Measurements from ENCODE around the gene MAGED4.
"Not testable (repeated sequence)": the region's sequence is repeated elsewhere in the genome, so short reads cannot be mapped to it uniquely, and the experiment has no call there.

The MAGED4 gene, protein sequence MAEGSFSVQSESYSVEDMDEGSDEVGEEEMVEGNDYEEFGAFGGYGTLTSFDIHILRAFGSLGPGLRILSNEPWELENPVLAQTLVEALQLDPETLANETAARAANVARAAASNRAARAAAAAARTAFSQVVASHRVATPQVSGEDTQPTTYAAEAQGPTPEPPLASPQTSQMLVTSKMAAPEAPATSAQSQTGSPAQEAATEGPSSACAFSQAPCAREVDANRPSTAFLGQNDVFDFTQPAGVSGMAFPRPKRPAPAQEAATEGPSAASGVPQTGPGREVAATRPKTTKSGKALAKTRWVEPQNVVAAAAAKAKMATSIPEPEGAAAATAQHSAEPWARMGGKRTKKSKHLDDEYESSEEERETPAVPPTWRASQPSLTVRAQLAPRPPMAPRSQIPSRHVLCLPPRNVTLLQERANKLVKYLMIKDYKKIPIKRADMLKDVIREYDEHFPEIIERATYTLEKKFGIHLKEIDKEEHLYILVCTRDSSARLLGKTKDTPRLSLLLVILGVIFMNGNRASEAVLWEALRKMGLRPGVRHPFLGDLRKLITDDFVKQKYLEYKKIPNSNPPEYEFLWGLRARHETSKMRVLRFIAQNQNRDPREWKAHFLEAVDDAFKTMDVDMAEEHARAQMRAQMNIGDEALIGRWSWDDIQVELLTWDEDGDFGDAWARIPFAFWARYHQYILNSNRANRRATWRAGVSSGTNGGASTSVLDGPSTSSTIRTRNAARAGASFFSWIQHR

DNA sequence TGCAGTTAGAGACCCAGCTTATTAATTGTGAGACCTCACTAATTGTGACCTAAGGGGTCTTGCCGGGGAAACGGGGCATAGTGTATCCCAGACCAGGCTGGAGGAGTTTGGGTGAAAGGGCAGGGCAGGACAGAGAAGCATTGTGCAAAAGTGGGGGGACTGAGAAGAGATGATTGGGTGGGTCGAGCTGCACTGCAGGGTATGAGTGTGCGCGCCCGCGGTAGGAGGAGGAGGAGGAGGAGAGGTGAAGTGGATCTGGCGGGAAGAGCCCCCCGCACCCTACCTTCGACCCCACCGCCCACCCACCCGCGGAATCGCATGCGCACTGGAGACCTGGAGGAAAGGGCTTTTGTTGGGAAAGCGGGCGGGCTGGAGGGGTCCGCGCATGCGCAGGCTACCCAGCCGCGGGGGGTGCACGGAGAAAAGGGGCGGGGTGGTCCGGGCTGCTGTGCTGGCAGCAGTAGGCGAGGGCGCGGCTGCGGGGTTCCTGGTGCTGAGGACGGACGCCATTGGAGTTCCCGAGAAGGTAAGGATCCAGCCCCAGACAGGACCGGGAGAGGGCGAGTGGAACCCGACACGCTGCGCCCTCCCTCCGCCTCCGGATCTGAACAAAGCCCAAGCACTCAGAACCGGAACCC, at the start of gene MAGED4:
Gene MAGED4, plus strand, starts transcription at position 449 of the 638 bp plus-strand sequence. CDS start 1,035 bp downstream, outside the sequence.
- not testable (repeated sequence) for DNase-seq

DNA sequence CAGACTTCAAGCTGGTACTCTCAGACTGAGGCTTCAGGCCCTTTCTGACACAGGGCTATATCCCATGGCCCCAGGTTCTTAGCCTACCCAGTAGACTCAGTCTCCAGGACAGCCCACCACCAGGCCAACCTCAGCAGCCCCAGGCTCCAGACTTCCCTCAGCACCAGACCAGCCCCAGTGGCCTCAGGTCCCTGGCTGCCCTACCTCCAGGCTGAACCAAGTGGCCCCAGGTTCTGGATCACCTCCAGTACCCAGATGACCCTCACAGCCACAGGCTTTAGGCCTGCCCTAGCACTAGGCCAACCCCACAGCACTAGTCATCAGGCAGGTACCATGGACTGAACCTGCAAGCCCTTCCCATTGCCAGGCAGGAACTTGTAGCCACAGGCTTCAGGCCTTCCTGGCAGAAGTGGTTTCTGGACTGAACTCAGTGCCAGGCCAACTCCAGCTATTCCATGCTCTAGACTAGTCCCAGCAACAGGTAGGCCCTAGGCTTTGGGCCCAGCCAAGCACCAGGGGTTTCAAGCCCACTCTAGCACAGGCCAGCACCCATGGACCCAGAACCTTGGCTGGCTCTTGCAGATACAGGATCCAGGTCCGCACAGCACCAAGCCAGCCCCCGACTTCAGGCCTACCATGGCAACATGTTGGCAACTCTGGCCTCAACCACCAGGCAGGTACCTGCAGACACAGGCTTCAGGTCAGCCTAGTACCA, 45.7 kb upstream of the MAGED4 start:
- no peak for DNase-seq

DNA sequence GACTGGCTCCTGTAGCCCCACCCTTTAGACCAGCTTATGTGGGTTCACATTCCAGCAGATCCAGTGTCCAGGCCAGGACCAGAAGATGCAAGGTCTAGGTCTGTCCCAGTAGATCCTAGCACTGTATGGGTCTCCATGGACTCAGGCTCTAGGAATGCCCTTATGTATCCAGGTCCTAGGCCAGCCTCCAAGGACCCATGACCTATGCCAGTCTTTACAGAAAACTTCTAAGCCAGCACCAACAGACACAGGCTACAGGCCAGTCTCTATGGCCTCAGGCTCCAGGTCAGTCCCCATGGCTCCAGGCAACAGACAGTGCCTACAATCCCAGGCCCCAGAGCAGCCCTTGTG, 45.2 kb upstream of the MAGED4 start:
- no peak for DNase-seq

DNA sequence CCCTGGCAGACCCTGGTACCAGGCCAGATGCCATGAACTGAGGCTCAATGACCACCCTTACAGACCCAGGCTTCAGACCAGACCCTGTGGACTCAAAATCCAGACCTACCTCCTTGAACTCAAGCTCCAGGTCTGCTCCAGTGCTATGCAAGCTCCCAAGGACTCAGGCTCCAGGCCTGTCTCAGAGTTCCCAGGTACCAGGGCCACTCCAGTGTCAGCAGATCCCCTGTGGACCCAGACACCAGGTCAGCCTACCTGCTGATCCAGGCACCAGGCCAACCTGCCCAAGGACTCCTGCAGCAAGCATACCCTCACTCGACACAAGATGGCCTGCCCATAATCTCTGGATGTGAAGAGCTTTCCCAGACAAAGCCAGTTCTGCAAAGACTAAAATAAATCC, 44.7 kb upstream of the MAGED4 start:
- DNase-seq: no peak

DNA sequence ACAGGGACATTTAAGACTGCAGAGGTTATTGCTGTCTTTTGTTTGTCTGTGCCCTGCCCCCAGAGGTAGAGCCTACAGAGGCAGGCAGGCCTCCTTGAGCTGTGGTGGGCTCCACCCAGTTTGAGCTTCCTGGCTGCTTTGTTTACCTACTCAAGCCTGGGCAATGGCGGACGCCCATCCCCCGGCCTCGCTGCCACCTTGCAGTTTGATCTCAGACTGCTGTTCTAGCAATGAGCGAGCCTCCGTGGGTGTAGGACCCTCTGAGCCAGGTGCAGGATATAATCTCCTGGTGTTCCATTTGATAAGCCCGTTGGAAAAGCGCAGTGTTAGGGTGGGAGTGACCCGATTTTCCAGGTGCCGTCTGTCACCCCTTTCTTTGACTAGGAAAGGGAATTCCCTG, 34.0 kb upstream of the MAGED4 start:
- DNase-seq: not testable (repeated sequence)

DNA sequence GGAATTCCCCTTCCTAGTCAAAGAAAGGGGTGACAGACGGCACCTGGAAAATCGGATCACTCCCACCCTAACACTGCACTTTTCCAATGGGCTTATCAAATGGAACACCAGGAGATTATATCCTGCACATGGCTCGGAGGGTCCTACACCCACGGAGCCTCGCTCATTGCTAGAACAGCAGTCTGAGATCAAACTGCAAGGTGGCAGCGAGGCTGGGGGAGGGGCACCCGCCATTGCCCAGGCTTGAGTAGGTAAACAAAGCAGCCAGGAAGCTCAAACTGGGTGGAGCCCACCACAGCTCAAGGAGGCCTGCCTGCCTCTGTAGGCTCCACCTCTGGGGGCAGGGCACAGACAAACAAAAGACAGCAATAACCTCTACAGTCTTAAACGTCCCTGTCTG, 24.5 kb upstream of the MAGED4 start:
- peak; percentile 3 for DNase-seq

- no peak for DNase-seq
These were observed 17.8 kb upstream of the MAGED4 start for GRCh38 chrX:52166840-52167239.

DNA sequence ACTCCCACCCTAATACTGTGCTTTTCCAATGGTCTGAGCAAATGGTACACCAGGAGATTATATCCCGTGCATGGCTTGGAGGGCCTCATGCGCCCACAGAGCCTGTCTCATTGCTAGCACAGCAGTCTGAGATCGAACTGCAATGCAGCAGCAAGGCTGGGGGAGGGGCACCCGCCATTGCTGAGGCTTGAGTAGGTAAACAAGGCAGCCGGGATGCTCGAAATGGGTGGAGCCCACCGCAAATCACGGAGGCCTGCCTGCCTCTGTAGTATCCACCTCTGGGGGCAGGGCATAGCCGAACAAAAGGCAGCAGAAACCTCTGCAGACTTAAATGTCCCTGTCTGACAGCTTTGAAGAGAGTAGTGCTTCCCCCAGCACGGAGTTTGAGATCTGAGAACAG, 13.6 kb upstream of the MAGED4 start:
- not testable (repeated sequence) for DNase-seq

- not testable (repeated sequence) for DNase-seq
These were observed 378 bp downstream of the MAGED4 start for GRCh38 chrX:52185078-52185453.

DNA sequence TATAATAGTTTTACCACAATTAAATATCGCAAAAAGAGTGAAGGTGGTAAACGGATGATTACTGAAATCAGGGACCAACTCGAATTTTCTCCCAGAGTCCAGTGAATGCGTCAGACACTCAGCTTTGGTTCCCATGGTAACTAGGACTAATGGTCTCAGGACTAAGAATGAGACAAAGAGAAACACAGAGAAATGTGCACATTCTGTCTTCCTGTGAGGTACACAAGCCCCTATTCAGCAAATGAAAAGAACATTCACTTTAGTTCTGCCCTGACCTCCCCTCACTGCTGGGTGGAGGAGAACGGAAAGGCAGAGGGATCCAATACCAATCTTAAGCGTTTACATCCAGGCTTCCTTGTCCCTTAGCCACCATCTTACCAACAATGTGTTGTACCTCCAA, 26.7 kb downstream of the MAGED4 start:
- DNase-seq: not testable (repeated sequence)

DNA sequence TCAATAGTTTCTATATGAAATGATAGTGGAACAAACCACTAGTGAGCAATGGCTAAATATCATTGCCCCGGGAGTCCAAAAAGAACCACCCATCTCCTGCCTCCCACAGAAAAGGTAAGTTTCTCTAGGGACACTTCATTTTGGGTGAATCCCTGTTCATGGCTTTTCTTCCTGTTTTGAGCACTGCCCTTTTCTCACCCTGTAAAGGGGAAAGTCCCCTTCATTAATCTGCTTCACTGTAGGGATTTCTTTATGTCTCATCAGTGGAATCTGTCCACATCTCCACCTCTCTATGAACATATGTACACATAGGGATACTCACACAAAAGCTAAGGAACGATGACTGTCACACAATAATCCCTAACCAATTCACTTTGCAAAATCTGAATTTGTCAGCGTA, 28.6 kb downstream of the MAGED4 start:
- DNase-seq: no peak

DNA sequence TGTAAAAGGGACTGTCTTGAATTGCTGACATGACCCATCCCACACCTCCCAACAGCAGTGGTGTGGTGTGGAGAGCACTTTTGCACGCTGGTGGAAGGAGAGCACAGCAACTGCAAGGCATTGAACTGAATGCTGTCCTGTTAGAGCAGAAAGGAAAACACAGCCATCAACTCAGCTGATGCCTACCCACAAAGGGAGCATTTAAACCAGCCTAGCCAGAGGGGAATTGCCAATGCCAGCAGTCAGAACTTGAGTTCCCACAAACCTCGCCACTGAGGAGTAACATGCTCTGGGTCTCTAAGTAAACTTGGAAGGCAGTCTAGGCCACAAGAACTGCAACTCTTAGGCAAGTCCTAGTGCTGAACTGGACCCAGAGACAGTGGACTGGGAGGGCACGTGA, 31.9 kb downstream of the MAGED4 start:
- DNase-seq: no peak

DNA sequence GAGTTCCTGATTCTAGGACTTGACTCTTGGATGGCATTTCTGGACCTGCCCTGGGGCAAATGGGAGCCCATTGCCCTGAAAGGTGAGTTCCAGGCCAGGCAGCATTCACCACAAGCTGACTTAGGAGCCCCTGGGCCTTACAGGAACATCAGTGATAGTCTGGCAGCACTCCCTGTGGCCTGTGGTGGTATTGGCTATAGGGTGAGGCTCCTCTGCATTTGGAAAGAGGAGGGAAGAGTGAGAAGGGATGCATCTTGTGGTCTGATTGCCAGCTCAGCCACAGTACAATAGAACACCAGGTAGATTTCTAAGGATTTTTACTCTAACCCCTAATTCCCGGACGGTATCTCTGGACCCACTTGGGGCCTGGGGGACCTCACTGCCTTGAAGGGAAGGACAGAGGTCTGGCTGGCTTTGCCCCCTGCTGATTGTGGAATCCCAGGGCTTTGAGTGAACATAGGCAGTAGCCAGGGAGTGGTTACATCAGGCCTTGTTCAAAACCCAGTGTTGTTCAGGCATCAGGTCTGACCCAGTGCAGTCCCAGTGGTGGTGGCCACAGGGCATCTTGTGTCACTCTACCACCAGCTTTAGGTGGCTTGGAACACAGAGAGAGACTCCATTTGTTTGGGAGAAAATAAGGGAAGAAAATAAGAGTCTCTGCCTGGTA, 32.9 kb downstream of the MAGED4 start:
- no peak for DNase-seq

GRCh38 chrX:52220936-52221335, 36.2 kb downstream of the MAGED4 start:
- DNase-seq: no peak

All from activated effector memory CD4-positive, alpha-beta T cell treated with Interleukin-2 at 50 U/mL for 16 hours (primary cell).